Bronchial epithelial cell (primary cell): ENCODE measurements around the gene KAT2B. TPM values are rescaled to one million over a fixed set of nuclear protein-coding genes. Genes with fewer than 3 reads are reported as not detected.

Experiments
- DNase-seq: peaks from one replicate; pipeline ENCODE4 v3.0.0-alpha.2; 2010; ENCODE audit warnings: low read depth
- FAIRE-seq: peaks from 2 replicates; lab custom pipeline; 2011; peaks lifted over from hg19 to GRCh38; lab: Jason Lieb, UNC
- H3K27me3 ChIP-seq: 2 replicates; pipeline ENCODE4 v1.5.1; 2011; ENCODE audit warnings: low read length; ENCODE audit not compliant: control insufficient read depth, insufficient read depth
- H3K36me3 ChIP-seq: 2 replicates; pipeline ENCODE4 v1.5.1; 2011; ENCODE audit warnings: low read length; ENCODE audit not compliant: control insufficient read depth, insufficient read depth
- H3K4me3 ChIP-seq: 2 replicates; pipeline ENCODE4 v1.5.1; 2011; ENCODE audit warnings: mild to moderate bottlenecking, low read depth, low read length, control low read depth
- CTCF ChIP-seq: IDR thresholded peaks from 2 replicates; pipeline ENCODE4 v1.5.1; 2011; ENCODE audit warnings: mild to moderate bottlenecking, moderate library complexity, low read length, control low read depth, inconsistent platforms; ENCODE audit not compliant: insufficient read depth, severe bottlenecking
- total RNA-seq: library from RNA; depleted of rRNA; stranded (reverse); fragments of >200 nt; gene quantifications from 2 replicates; pipeline ENCODE4 v1.2.1, GENCODE V29; 2014

The KAT2B gene
- total RNA-seq, 1 donor from 2014 or later = 1.6 TPM

DNA sequence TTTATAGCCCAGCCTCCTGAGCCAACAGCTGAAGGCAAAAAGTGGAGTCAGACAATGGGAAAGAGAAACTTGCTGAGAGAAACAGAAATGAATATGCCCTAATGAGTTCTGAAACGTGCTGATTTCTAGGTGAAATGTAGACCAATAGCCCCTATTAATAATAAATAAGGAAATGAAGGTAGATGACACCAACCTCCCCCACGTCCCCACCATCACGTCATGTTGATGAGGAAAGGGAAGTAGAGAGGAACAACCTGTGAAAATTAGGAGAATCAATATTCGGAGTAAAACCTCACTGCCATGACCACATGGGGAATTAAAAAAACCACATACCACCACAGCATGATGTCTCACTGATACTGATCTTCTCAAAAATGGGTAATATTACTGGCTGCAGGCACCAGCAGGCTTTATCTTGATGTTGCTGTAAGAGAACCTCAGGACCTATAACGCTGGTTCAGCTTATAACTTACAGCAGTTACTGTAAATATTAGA is 64.0 kb downstream of the KAT2B start:
- DNase-seq (no peak), FAIRE-seq (no peak)
- H3K36me3 ChIP-seq = no peaks in the 10 kb centered on the region
- no peak overlapping the region for H3K4me3 ChIP-seq
- no peak for TF ChIP-seq CTCF
- H3K27me3 ChIP-seq = no peaks in the 10 kb centered on the region

DNA sequence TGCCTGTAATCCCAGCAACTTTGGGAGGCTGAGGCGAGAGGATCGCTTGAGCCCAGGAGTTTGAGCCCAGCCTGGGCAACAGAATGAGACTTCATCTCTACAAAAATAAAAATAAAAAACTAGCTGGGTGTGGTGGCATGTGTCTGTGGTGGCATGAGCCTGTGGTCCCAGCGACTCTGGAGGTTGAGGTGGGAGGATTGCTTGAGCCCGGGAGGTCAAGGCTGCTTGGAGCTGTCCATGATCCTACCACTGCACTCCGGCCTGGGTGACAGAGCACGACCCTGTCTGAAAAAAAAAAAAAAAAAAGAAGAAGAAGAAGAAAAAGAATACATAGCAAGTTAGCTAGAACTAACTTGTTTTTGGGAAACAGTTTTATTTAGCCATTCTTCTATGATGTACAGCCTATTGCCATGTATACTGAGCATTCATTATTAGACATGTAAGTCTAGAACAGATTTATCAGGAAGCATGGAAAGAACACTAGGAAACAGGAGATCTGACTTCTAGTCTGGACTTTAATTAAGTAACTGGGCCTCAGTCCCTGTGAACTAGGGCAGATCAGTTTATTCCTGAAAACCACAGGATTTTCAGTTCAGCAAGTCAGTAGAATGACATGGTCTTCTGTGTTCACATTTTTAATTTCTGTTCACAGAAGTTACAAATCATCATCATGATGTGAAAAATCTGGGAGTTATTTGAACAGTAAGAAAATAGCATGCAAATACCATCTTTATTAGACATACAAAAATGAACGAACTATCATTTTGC is 65.5 kb downstream of the KAT2B start:
- Histone ChIP-seq H3K36me3 (no peaks in the 10 kb centered on the region), H3K27me3 (no peaks in the 10 kb centered on the region), H3K4me3 (no peak overlapping the region)
- DNase-seq (no peak), FAIRE-seq (no peak)
- TF ChIP-seq CTCF = no peak

DNA sequence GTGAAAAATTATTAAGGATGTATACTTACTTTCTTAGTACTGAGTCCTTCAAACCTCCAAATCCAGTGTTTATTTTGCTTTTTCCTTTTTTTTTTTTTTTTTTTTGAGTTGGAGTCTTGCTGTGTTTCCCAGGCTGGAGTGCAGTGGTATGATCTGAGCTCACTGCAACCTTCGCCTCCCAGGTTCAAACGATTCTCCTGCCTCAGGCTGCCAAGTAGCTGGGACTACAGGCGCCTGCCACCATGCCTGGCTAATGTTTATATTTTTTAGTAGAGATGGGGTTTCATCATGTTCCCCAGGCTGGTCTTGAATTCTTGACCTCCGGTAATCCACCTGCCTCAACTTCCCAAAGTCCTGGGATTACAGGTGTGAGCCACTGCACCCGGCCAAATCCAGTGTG is 67.5 kb downstream of the KAT2B start:
- FAIRE-seq (no peak), DNase-seq (no peak)
- Histone ChIP-seq H3K27me3 (no peaks in the 10 kb centered on the region), H3K36me3 (no peaks in the 10 kb centered on the region), H3K4me3 (no peak overlapping the region)
- TF ChIP-seq CTCF = no peak

DNA sequence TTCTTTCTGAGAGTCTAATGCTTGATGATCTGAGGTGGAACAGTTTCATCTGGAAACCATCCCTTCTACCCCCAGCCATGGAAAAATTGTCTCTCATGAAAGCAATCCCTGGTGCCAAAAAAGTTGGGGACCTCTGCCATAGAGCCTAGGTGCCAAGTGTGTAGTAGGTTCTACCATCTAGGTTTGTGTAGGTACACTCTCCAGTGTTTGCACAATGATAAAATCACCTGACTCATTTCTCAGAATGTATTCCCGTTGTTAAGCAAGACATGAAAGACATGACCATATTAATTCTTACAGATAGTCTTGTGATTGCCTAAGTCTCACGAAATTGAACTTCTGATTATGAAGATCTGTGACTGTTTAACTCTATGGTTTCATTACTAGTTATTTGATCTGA is 68.6 kb downstream of the KAT2B start:
- TF ChIP-seq CTCF = no peak

GRCh38 chr3:20110826-20111225 is 70.6 kb downstream of the KAT2B start:
- Histone ChIP-seq H3K36me3 (no peaks in the 10 kb centered on the region), H3K27me3 (no peaks in the 10 kb centered on the region), H3K4me3 (no peak overlapping the region)
- FAIRE-seq (no peak), DNase-seq (no peak)
- TF ChIP-seq CTCF = no peak

More for the DNA sequence above, 68.6 kb downstream of the KAT2B start:
- FAIRE-seq (no peak), DNase-seq (peak; percentile 84)
- Histone ChIP-seq H3K4me3 (no peak overlapping the region), H3K36me3 (no peaks in the 10 kb centered on the region), H3K27me3 (no peaks in the 10 kb centered on the region)
